GM13977 (cell line): ENCODE data around the gene NCKIPSD.

Experiments used
- DNase-seq: peaks from one replicate; pipeline ENCODE4 v3.0.0; 2012; ENCODE audit warnings: low spot score
- CTCF ChIP-seq: IDR thresholded peaks from 2 replicates; pipeline ENCODE4 v1.5.1; 2012; ENCODE audit warnings: mild to moderate bottlenecking, control low read depth; ENCODE audit not compliant: insufficient read depth; ENCODE audit errors: extremely low read depth, missing control alignments
- in situ Hi-C: fragments of 300-500 bp; cut with MboI; formaldehyde crosslinking; loops from one replicate; pipeline ENCODE4 v1.12.0; 2022; ENCODE audit warnings: low sequenced_read_pairs, low pct_unique_long_range_greater_than_20kb, mixed read lengths, inconsistent platforms; ENCODE audit not compliant: unreplicated experiment

Gene NCKIPSD

GRCh38 chr3:48696156-48696555 is 10.4 kb upstream of the NCKIPSD start:
- no peak for TF ChIP-seq CTCF
- DNase-seq: no peak
- in situ Hi-C loops: no loop called here

GRCh38 chr3:48695393-48695753 is 9.7 kb upstream of the NCKIPSD start:
- in situ Hi-C loops: no loop called here
- no peak for DNase-seq
- TF ChIP-seq CTCF: no peak

GRCh38 chr3:48694610-48695392 is 9.1 kb upstream of the NCKIPSD start:
- TF ChIP-seq CTCF: no peak
- no peak for DNase-seq
- in situ Hi-C loops: no loop called here

DNA sequence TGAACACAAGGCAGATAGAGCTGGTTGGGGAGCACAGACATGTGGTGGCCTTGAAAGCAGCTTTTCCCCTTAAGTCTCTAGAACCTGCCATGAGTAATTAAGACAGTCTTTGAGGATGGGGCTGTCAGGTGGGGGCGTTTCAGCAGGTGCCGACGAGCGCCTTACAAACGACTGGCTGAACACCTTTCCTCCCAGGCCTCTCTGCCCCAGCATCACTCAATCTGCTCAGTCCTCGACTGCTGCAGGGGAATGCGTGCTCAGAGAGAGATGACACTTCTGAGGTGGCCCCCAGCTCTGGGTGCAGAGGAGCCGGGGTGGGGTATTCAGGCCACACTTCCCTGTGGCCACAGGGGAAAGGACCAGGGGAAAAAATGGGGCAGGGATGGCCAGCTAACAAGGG is 8.1 kb upstream of the NCKIPSD start:
- no peak for TF ChIP-seq CTCF
- in situ Hi-C loops: no loop called here
- DNase-seq: no peak

DNA sequence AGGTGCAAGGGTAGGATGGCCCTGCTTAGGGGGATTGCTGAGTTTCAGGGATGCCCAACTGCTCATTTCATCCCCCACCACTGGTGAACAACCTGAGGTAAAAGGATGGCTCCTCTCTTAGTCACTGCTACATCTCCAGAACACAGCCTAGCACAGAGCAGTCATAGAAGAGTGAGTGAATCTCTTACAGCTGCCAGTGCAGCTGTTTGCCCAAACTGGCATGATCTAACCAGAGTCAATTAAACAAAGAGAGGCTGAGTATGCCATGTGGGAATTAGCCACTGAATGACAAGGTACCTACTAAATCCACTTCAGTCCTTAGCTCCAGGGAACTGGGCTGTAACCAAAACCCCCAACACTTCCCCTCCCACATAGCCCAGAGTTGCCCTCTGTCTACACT is 6.8 kb upstream of the NCKIPSD start:
- no peak for DNase-seq
- no peak for TF ChIP-seq CTCF
- in situ Hi-C loops: no loop called here

- in situ Hi-C loops: no loop called here
- no peak for TF ChIP-seq CTCF
- no peak for DNase-seq
These were observed 5.2 kb upstream of the NCKIPSD start for GRCh38 chr3:48690846-48691458.
